GM12873 (cell line): Measurements from ENCODE around the gene SHPK.

Experiments used
- CTCF ChIP-seq: IDR thresholded peaks from 2 replicates; pipeline ENCODE4 v1.5.1; 2012; ENCODE audit warnings: low read depth, mild to moderate bottlenecking, moderate library complexity, low read length, control low read depth; ENCODE audit not compliant: insufficient read depth; ENCODE audit errors: missing control alignments

The SHPK gene

GRCh38 chr17:3678821-3679530, 42.9 kb upstream of the SHPK start:
- no peak for TF ChIP-seq CTCF

- TF ChIP-seq CTCF: no peak
These were observed 42.2 kb upstream of the SHPK start for GRCh38 chr17:3678095-3678820.

- no peak for TF ChIP-seq CTCF
These were observed 39.8 kb upstream of the SHPK start for GRCh38 chr17:3675886-3676285.

- no peak for TF ChIP-seq CTCF
These were observed 36.5 kb upstream of the SHPK start for GRCh38 chr17:3672571-3672970.

GRCh38 chr17:3669548-3669947, 33.5 kb upstream of the SHPK start:
- TF ChIP-seq CTCF: no peak

GRCh38 chr17:3669085-3669347, 33.0 kb upstream of the SHPK start:
- no peak for TF ChIP-seq CTCF

- no peak for TF ChIP-seq CTCF
These were observed 32.4 kb upstream of the SHPK start, which contains the start of the genes EMC6 and TAX1BP3 for GRCh38 chr17:3668279-3669084. EMC6 (plus strand) TSS chr17:3668812; CDS start chr17:3669147, 335 bp downstream. TAX1BP3 (minus strand) TSS chr17:3668578; CDS start chr17:3668526, 52 bp downstream.
